ENCODE measurements around the gene KIF2A. TPM values are rescaled to one million over a fixed set of nuclear protein-coding genes. Genes with fewer than 3 reads are reported as not detected.

KIF2A gene
- total and polyA plus RNA-seq, 4 donors, result 3.8 to 17.5 (median 6.8) TPM

DNA sequence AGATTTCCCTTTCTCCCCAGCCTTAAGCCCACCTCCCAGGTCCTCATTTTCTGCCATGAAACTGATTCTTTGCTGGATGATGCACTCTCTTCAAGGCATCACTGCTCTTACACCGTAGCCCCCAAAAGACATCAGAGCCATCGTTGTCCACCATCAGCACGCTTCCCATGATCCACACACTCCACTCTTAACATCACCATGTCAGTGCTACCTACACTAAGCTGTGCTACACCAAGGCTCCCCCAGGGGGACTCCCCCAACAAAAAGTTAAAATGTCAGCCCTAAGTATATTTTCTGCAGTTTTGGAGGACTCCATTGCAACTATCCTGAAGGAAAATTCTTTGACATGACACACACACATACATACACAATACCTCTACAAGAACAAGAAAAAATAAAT, 34.1 kb upstream of the KIF2A start:
- Histone ChIP-seq H3K9me3 (ENCODE audit: control insufficient read depth in 4 of 4, low read length in 3 of 4) (no peaks in the 10 kb centered on the region), H3K9ac (ENCODE audit: low read depth in 1 of 2, low read length in 2 of 2) (no peak overlapping the region), H3K27ac (ENCODE audit: low read depth in 1 of 2, low read length in 2 of 2) (no peak overlapping the region), H3K4me3 (ENCODE audit: low read depth in 1 of 3, low read length in 3 of 3) (no peak overlapping the region), H3K4me1 (ENCODE audit: control insufficient read depth in 4 of 4, insufficient read depth in 4 of 4, low read length in 3 of 4) (no peaks in the 10 kb centered on the region), H3K27me3 (ENCODE audit: control insufficient read depth in 4 of 4, insufficient read depth in 4 of 4, low read length in 3 of 4) (no peaks in the 10 kb centered on the region), H3K36me3 (ENCODE audit: control insufficient read depth in 4 of 4, insufficient read depth in 3 of 4, low read depth in 1 of 4, low read length in 3 of 4) (no peaks in the 10 kb centered on the region)
- no peak for DNase-seq (ENCODE audit: low spot score)
- TF ChIP-seq GABPA (IDR thresholded peaks at IDR 0.05 in 1 of 2, conservative IDR thresholded peaks at IDR 0.05 in 1 of 2) (no peak), HNF4G (IDR thresholded peaks at IDR 0.05) (no peak), JUND (IDR thresholded peaks at IDR 0.05) (no peak), TAF1 (conservative IDR thresholded peaks at IDR 0.05) (no peak), FOXA2 (IDR thresholded peaks at IDR 0.05) (no peak), RAD21 (IDR thresholded peaks at IDR 0.05) (no peak), YY1 (IDR thresholded peaks at IDR 0.05) (no peak), RXRA (IDR thresholded peaks at IDR 0.05) (no peak), EGR1 (IDR thresholded peaks at IDR 0.05; ENCODE audit: low read depth in 2 of 2) (no peak), SP1 (IDR thresholded peaks at IDR 0.05) (no peak), FOXA1 (IDR thresholded peaks at IDR 0.05) (no peak), HNF4A (conservative IDR thresholded peaks at IDR 0.05) (no peak)
- TF ChIP-seq, protein P1, sequence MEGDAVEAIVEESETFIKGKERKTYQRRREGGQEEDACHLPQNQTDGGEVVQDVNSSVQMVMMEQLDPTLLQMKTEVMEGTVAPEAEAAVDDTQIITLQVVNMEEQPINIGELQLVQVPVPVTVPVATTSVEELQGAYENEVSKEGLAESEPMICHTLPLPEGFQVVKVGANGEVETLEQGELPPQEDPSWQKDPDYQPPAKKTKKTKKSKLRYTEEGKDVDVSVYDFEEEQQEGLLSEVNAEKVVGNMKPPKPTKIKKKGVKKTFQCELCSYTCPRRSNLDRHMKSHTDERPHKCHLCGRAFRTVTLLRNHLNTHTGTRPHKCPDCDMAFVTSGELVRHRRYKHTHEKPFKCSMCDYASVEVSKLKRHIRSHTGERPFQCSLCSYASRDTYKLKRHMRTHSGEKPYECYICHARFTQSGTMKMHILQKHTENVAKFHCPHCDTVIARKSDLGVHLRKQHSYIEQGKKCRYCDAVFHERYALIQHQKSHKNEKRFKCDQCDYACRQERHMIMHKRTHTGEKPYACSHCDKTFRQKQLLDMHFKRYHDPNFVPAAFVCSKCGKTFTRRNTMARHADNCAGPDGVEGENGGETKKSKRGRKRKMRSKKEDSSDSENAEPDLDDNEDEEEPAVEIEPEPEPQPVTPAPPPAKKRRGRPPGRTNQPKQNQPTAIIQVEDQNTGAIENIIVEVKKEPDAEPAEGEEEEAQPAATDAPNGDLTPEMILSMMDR (IDR thresholded peaks at IDR 0.05; ENCODE audit: low read depth, low read length, missing input control), result no peak
- TF ChIP-seq, protein P2, sequence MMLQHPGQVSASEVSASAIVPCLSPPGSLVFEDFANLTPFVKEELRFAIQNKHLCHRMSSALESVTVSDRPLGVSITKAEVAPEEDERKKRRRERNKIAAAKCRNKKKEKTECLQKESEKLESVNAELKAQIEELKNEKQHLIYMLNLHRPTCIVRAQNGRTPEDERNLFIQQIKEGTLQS (IDR thresholded peaks at IDR 0.05), result no peak
- TF ChIP-seq, protein P3, sequence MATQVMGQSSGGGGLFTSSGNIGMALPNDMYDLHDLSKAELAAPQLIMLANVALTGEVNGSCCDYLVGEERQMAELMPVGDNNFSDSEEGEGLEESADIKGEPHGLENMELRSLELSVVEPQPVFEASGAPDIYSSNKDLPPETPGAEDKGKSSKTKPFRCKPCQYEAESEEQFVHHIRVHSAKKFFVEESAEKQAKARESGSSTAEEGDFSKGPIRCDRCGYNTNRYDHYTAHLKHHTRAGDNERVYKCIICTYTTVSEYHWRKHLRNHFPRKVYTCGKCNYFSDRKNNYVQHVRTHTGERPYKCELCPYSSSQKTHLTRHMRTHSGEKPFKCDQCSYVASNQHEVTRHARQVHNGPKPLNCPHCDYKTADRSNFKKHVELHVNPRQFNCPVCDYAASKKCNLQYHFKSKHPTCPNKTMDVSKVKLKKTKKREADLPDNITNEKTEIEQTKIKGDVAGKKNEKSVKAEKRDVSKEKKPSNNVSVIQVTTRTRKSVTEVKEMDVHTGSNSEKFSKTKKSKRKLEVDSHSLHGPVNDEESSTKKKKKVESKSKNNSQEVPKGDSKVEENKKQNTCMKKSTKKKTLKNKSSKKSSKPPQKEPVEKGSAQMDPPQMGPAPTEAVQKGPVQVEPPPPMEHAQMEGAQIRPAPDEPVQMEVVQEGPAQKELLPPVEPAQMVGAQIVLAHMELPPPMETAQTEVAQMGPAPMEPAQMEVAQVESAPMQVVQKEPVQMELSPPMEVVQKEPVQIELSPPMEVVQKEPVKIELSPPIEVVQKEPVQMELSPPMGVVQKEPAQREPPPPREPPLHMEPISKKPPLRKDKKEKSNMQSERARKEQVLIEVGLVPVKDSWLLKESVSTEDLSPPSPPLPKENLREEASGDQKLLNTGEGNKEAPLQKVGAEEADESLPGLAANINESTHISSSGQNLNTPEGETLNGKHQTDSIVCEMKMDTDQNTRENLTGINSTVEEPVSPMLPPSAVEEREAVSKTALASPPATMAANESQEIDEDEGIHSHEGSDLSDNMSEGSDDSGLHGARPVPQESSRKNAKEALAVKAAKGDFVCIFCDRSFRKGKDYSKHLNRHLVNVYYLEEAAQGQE (IDR thresholded peaks at IDR 0.05), result no peak
- WGBS, result 65% methylated on average over 3 of the region's 3 CpGs

DNA sequence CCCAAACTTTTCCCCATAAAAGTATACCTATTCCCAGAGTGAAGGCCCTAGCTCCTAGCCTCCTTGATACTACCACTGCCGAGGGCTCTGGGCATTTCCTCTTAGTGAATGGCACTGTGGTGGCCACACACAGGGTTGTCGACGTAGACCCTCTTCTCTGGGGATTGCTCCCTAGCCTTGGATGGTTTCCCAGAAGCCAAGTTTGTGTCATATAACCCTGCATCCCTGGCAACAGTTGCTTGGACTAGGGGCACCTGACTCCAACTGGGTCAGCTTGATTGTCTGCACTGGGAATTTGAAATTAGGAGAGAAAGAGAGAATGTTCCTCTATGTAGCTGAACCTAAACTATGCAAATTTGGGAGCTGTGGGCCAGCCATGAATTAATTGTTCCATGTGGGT, 32.3 kb upstream of the KIF2A start:
- Histone ChIP-seq H3K27ac (ENCODE audit: low read depth in 1 of 2, low read length in 2 of 2) (no peak overlapping the region), H3K9ac (ENCODE audit: low read depth in 1 of 2, low read length in 2 of 2) (no peak overlapping the region), H3K27me3 (ENCODE audit: control insufficient read depth in 4 of 4, insufficient read depth in 4 of 4, low read length in 3 of 4) (no peaks in the 10 kb centered on the region), H3K9me3 (ENCODE audit: control insufficient read depth in 4 of 4, low read length in 3 of 4) (no peaks in the 10 kb centered on the region), H3K36me3 (ENCODE audit: control insufficient read depth in 4 of 4, insufficient read depth in 3 of 4, low read depth in 1 of 4, low read length in 3 of 4) (no peaks in the 10 kb centered on the region), H3K4me1 (ENCODE audit: control insufficient read depth in 4 of 4, insufficient read depth in 4 of 4, low read length in 3 of 4) (no peaks in the 10 kb centered on the region), H3K4me3 (ENCODE audit: low read depth in 1 of 3, low read length in 3 of 3) (no peak overlapping the region)
- DNase-seq (ENCODE audit: low spot score), result no peak
- TF ChIP-seq YY1 (IDR thresholded peaks at IDR 0.05) (no peak), GABPA (IDR thresholded peaks at IDR 0.05 in 1 of 2, conservative IDR thresholded peaks at IDR 0.05 in 1 of 2) (no peak), EGR1 (IDR thresholded peaks at IDR 0.05; ENCODE audit: low read depth in 2 of 2) (no peak), FOXA2 (IDR thresholded peaks at IDR 0.05) (no peak), RAD21 (IDR thresholded peaks at IDR 0.05) (no peak), SP1 (IDR thresholded peaks at IDR 0.05) (no peak), TAF1 (conservative IDR thresholded peaks at IDR 0.05) (no peak)
- TF ChIP-seq, protein P4, sequence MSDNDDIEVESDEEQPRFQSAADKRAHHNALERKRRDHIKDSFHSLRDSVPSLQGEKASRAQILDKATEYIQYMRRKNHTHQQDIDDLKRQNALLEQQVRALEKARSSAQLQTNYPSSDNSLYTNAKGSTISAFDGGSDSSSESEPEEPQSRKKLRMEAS (IDR thresholded peaks at IDR 0.05), result no peak
- TF ChIP-seq, protein P5, sequence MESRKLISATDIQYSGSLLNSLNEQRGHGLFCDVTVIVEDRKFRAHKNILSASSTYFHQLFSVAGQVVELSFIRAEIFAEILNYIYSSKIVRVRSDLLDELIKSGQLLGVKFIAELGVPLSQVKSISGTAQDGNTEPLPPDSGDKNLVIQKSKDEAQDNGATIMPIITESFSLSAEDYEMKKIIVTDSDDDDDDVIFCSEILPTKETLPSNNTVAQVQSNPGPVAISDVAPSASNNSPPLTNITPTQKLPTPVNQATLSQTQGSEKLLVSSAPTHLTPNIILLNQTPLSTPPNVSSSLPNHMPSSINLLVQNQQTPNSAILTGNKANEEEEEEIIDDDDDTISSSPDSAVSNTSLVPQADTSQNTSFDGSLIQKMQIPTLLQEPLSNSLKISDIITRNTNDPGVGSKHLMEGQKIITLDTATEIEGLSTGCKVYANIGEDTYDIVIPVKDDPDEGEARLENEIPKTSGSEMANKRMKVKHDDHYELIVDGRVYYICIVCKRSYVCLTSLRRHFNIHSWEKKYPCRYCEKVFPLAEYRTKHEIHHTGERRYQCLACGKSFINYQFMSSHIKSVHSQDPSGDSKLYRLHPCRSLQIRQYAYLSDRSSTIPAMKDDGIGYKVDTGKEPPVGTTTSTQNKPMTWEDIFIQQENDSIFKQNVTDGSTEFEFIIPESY (IDR thresholded peaks at IDR 0.05), result no peak
- 98% methylated on average over 3 of the region's 3 CpGs for WGBS

All from liver (tissue), 9 donors.